Osteoblast (primary cell): Measurements from ENCODE around the gene ANKIB1. TPM values are rescaled to one million over a fixed set of nuclear protein-coding genes. Genes with fewer than 3 reads are reported as not detected.
"Not testable (repeated sequence)": the region's sequence is repeated elsewhere in the genome, so short reads cannot be mapped to it uniquely, and the experiment has no call there.

ENCODE experiments used
- DNase-seq: peaks from one replicate; pipeline ENCODE4 v3.0.0; 2011; ENCODE audit warnings: low spot score, mixed read lengths; ENCODE audit not compliant: insufficient read length; ENCODE audit errors: missing footprints
- H2AFZ ChIP-seq: 2 replicates; pipeline ENCODE4 v1.6.0; 2011; ENCODE audit warnings: mild to moderate bottlenecking, low read length
- H3K27ac ChIP-seq: 2 replicates; pipeline ENCODE4 v1.5.1; 2011; ENCODE audit warnings: mild to moderate bottlenecking, low read depth, low read length, moderate library complexity
- H3K27me3 ChIP-seq: 2 replicates; pipeline ENCODE4 v1.6.0; 2012; ENCODE audit warnings: mild to moderate bottlenecking, control low read depth, inconsistent platforms, low read length, moderate library complexity; ENCODE audit not compliant: insufficient read depth
- H3K36me3 ChIP-seq: 2 replicates; pipeline ENCODE4 v1.5.1; 2011; ENCODE audit warnings: mild to moderate bottlenecking, low read length, control low read depth, moderate library complexity; ENCODE audit not compliant: insufficient read depth
- H3K4me1 ChIP-seq: 2 replicates; pipeline ENCODE4 v1.5.1; 2011; ENCODE audit warnings: mild to moderate bottlenecking, low read length, control low read depth, moderate library complexity; ENCODE audit not compliant: insufficient read depth
- H3K4me2 ChIP-seq: 2 replicates; pipeline ENCODE4 v1.6.0; 2011; ENCODE audit warnings: mild to moderate bottlenecking, low read length; ENCODE audit not compliant: insufficient read depth
- H3K4me3 ChIP-seq: fragments of 200-600 bp; sonication (generic); 3 replicates; pipeline ENCODE4 v1.5.1; 2012; ENCODE audit warnings: mild to moderate bottlenecking, low read length, inconsistent platforms; ENCODE audit not compliant: insufficient read depth
- H3K79me2 ChIP-seq: 2 replicates; pipeline ENCODE4 v1.6.0; 2012; ENCODE audit warnings: mild to moderate bottlenecking, low read length, control low read depth, inconsistent platforms; ENCODE audit not compliant: insufficient read depth
- H3K9me3 ChIP-seq: 2 replicates; pipeline ENCODE4 v1.5.1; 2011; ENCODE audit warnings: low read depth, low read length, control low read depth
- H4K20me1 ChIP-seq: 2 replicates; pipeline ENCODE4 v1.6.0; 2012; ENCODE audit warnings: mild to moderate bottlenecking, low read length, control low read depth; ENCODE audit not compliant: insufficient read depth
- total RNA-seq: library from RNA; depleted of rRNA; stranded (reverse); fragments of >200 nt; gene quantifications from 2 replicates; pipeline ENCODE4 v1.2.3, GENCODE V29; 2012
- TF ChIP-seq, protein P1 (sequence below): IDR thresholded peaks from 2 replicates; pipeline ENCODE4 v1.5.1; 2011; ENCODE audit warnings: mild to moderate bottlenecking, low read depth, low read length, moderate library complexity; ENCODE audit errors: extremely low read depth

Gene ANKIB1
- total RNA-seq, 1 donor = 98.1 TPM

DNA sequence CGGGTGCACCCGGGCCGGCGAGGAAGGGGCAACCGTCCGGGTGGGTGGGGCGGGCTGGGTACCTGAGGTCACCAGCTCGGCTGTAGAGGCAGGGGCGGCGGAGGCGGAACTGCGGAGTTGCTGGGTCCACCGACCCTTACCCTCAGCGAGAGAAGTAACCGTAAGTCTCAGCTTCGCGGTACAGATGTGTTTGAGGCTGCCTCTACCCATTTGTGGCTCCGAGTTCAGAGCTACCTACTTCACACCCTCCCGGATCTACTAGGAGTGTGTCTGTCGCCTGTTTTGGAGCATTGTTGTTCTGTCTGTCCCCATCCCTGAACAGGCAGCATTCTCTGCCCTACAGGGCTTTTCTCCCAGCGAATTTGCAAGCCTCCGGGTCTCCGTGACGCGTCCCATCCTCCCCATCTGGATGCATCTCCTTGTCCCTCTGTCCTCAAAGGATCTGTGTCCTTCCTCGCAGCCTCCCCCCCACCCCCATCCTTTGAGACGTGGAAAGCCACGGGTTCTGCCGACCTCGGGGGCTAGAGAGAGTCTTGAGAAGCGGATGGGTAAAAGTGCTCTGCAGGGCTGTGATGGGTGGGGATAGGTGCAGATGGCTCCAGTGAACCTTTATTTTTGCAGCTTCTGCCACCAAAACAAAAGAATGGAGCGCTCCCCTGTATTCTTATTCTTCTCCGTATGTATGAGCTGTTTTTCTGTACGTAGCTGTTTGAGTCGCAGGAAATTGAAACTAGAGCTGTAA, 757 bp downstream of the ANKIB1 start:
- Histone ChIP-seq H3K36me3 (peaks cover 2% of the 10 kb centered on the region), H3K9me3 (no peaks in the 10 kb centered on the region), H3K27me3 (no peaks in the 10 kb centered on the region), H3K79me2 (peaks cover 87% of the 10 kb centered on the region), H2AFZ (peak overlapping the region; percentile 100), H4K20me1 (peaks cover 20% of the 10 kb centered on the region), H3K27ac (peak overlapping the region; percentile 86), H3K4me1 (peaks cover 19% of the 10 kb centered on the region), H3K4me3 (peak overlapping the region; percentile 95), H3K4me2 (peak overlapping the region; percentile 76)
- peak; percentile 88 for DNase-seq
- TF ChIP-seq, protein P1, sequence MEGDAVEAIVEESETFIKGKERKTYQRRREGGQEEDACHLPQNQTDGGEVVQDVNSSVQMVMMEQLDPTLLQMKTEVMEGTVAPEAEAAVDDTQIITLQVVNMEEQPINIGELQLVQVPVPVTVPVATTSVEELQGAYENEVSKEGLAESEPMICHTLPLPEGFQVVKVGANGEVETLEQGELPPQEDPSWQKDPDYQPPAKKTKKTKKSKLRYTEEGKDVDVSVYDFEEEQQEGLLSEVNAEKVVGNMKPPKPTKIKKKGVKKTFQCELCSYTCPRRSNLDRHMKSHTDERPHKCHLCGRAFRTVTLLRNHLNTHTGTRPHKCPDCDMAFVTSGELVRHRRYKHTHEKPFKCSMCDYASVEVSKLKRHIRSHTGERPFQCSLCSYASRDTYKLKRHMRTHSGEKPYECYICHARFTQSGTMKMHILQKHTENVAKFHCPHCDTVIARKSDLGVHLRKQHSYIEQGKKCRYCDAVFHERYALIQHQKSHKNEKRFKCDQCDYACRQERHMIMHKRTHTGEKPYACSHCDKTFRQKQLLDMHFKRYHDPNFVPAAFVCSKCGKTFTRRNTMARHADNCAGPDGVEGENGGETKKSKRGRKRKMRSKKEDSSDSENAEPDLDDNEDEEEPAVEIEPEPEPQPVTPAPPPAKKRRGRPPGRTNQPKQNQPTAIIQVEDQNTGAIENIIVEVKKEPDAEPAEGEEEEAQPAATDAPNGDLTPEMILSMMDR = no peak

GRCh38 chr7:92250603-92251002, 4.8 kb downstream of the ANKIB1 start:
- Histone ChIP-seq H3K79me2 (peaks cover 86% of the 10 kb centered on the region), H3K9me3 (no peaks in the 10 kb centered on the region), H3K36me3 (no peaks in the 10 kb centered on the region), H3K4me1 (peaks cover 20% of the 10 kb centered on the region), H3K27ac (no peak overlapping the region), H3K4me2 (no peak overlapping the region), H2AFZ (no peak overlapping the region), H3K4me3 (no peak overlapping the region), H3K27me3 (no peaks in the 10 kb centered on the region), H4K20me1 (peaks cover 20% of the 10 kb centered on the region)
- no peak for DNase-seq
- TF ChIP-seq, protein P1 = no peak

- peaks cover 20% of the 10 kb centered on the region for H4K20me1 ChIP-seq
- TF ChIP-seq, protein P1 = no peak
- H3K9me3 ChIP-seq = no peaks in the 10 kb centered on the region
These were observed 5.4 kb downstream of the ANKIB1 start for GRCh38 chr7:92251181-92251580.

DNA sequence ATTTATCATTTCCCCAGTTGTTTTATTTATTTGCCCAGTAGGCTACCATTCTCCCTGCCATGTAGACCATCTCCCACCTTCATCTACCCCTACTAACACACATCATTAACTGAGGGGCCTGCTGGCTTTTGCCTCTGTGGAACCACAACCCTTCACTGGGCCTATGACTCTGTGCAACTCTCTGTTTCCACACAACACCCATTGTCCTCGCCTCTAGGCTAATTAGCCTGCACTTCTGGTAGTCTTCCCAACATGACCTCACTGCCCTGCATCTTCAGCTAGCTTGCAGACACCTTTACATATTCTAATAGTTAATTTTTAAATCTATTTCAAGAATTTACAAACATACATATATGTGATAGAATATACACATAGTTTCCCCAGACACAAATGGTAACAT, 7.5 kb downstream of the ANKIB1 start:
- Histone ChIP-seq H2AFZ (no peak overlapping the region), H3K27ac (no peak overlapping the region), H3K9me3 (no peaks in the 10 kb centered on the region), H3K36me3 (no peaks in the 10 kb centered on the region), H3K79me2 (peaks cover 85% of the 10 kb centered on the region), H3K27me3 (no peaks in the 10 kb centered on the region), H3K4me1 (peaks cover 20% of the 10 kb centered on the region), H3K4me3 (no peak overlapping the region), H4K20me1 (peaks cover 4% of the 10 kb centered on the region), H3K4me2 (no peak overlapping the region)
- TF ChIP-seq, protein P1 = no peak
- DNase-seq = no peak

More at GRCh38 chr7:92251181-92251580, 5.4 kb downstream of the ANKIB1 start:
- H3K4me1 ChIP-seq = peaks cover 26% of the 10 kb centered on the region
- H3K4me3 ChIP-seq = no peak overlapping the region
- no peaks in the 10 kb centered on the region for H3K36me3 ChIP-seq
- H3K79me2 ChIP-seq = peaks cover 86% of the 10 kb centered on the region
- H3K4me2 ChIP-seq = no peak overlapping the region
- H3K27ac ChIP-seq = no peak overlapping the region
- no peak for DNase-seq
- no peak overlapping the region for H2AFZ ChIP-seq
- no peaks in the 10 kb centered on the region for H3K27me3 ChIP-seq

DNA sequence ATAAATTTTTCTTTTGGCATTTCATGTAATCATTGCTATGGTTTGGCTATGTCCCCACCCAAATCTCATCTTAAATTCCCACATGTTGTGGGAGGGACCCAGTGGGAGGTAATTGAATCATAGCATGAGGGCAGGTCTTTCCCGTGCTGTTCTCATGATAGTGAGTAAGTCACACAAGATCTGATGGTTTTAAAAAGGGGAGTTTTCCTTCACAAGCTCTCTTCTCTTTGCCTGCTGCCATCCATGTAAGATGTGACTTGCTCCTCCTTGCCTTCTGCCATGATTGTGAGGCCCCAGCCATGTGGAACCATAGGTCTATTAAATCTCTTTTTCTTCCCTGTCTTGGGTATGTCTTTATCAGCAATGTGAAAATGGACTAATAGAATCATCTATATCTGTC, 9.0 kb downstream of the ANKIB1 start:
- H2AFZ ChIP-seq, H4K20me1 ChIP-seq, DNase-seq, H3K36me3 ChIP-seq, H3K27me3 ChIP-seq, H3K9me3 ChIP-seq: not testable (repeated sequence)
- Histone ChIP-seq H3K79me2 (peaks cover 85% of the 10 kb centered on the region), H3K4me2 (peak overlapping the region; percentile 72), H3K27ac (peak overlapping the region; percentile 92), H3K4me3 (peak overlapping the region; percentile 40), H3K4me1 (peaks cover 20% of the 10 kb centered on the region)
